Measurements from ENCODE around the gene THOC2.

DNA sequence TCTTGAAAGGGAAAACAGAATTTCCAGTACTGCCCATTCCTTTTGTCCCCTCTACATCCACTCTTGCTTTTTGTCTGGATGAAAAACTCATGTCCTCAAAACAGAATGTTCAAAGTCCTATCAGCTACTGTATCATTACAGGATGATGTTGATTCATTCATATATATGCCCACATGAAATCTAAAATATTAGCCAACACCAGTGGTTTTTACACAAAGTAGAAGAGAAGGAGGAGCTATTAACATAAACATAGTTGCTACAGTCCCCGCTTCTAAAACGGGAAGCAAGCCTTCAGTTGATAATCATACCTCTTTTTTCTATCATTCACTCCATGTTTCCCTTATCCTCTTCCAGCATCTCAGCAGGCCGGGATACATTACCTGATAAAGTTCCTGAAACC lies 7.7 kb upstream of the THOC2 start:
- TF ChIP-seq, protein P1, sequence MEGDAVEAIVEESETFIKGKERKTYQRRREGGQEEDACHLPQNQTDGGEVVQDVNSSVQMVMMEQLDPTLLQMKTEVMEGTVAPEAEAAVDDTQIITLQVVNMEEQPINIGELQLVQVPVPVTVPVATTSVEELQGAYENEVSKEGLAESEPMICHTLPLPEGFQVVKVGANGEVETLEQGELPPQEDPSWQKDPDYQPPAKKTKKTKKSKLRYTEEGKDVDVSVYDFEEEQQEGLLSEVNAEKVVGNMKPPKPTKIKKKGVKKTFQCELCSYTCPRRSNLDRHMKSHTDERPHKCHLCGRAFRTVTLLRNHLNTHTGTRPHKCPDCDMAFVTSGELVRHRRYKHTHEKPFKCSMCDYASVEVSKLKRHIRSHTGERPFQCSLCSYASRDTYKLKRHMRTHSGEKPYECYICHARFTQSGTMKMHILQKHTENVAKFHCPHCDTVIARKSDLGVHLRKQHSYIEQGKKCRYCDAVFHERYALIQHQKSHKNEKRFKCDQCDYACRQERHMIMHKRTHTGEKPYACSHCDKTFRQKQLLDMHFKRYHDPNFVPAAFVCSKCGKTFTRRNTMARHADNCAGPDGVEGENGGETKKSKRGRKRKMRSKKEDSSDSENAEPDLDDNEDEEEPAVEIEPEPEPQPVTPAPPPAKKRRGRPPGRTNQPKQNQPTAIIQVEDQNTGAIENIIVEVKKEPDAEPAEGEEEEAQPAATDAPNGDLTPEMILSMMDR (IDR thresholded peaks at IDR 0.05), result no peak
- TF ChIP-seq EZH2 (IDR thresholded peaks at IDR 0.05; ENCODE audit: borderline replicate concordance, insufficient read depth, low read depth, low read length, poor library complexity, severe bottlenecking), result no peak

Data from B cell (primary cell).